Middle frontal gyrus (tissue), 1 donor: ENCODE measurements around the gene SPC25.
"Not testable (repeated sequence)": the region's sequence is repeated elsewhere in the genome, so short reads cannot be mapped to it uniquely, and the experiment has no call there.

Source experiments
- DNase-seq: peaks from one replicate; pipeline ENCODE4 v3.0.0-alpha.2; 2015; ENCODE audit warnings: low spot score; ENCODE audit errors: extremely low spot score

Gene SPC25

DNA sequence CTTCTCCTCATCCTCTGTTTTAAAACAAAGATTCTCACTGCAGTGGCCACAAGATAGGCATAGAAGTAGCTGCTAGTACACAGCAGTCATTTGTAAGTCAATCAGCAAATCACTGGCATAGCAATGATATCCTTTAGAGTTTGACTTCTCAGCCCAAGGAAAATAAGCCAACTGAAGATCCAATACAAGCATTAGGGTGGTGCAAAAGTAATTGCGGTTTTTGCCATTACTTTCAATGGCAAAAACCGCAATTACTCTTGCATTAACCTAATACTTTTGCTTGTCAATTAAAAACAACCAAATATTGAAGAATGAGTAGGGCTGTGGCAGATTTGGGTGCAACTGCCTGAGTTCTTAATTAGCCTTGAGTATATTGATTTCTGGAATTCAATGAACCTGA, 13.7 kb upstream of the SPC25 start:
- no peak for DNase-seq

DNA sequence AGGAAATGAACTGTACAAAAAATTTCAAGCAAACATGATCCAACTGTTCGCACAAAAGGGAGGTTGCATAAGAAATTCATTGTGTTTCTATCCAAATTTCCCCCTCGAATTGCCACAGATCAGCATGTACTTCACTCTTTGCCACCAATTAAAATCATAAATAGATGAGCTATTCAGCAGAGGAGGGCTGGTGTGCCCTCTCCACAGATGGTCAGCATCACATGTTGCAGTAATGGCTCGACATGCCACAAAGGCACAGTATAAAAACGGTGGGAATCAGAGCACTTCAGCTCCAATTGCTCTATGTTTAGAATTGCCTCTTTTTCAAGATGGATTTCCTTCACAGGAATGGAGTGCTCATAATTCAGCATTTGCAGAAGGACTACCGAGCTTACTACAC, 10.8 kb upstream of the SPC25 start, which contains the start of gene G6PC2:
Gene G6PC2, plus strand, starts transcription at position 289 of the 400 bp plus-strand sequence. Its CDS starts 41 bp downstream, at position 330.
- no peak for DNase-seq

DNA sequence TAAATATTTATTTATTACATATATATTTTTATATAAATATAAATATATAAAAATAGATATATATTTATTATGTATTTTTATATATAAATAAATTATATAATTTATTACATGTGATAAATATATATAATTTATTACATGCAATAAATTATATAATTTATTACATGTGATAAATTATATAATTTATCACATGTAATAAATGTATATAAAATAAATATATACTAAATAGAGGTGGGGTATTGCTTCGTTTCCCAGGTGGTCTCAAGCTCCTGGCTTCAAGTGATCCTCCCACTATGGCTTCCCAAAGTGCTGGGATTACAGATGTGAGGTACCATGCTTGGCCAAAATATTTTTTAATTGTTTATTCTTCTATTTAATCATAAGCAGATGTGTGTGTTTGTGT, 7.2 kb upstream of the SPC25 start:
- no peak for DNase-seq

DNA sequence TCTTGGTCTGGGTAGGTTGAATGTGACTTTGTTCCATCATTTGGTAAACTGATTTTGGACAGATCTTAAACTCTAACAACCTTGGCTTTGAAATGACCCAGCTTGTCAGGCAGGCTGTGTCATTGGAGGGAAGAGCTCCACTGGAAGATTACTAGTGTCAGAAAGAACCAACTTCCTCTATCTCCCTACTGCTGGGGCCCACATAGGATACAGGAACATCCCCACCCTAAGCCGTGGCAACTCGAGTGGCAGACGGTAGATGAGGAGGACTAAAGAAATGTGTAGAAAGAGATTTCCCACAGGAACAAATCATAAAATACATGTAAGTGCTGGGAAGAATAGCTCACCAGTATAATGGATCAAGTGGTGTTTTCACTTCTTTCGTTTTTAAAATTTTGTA, 6.6 kb upstream of the SPC25 start:
- no peak for DNase-seq

DNA sequence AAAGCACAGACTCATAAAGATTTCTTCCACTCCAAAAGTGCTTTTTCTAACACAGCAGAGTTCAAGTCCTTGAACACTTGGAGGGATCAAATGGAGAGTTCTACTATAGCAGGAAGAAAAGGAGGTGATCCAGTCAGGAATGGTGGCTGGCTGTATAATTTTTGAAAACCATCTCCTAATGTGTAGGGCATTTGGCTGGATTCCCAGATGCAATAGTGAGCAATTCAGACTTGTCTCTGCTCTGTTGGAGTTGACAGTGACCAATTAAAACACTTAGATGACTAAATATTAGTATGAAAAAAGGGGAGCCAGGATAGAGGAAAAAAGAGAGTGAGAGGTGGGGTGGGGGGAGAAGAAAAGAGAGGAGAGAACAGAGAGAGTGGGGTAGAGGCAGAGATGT, 5.5 kb upstream of the SPC25 start:
- DNase-seq: no peak

DNA sequence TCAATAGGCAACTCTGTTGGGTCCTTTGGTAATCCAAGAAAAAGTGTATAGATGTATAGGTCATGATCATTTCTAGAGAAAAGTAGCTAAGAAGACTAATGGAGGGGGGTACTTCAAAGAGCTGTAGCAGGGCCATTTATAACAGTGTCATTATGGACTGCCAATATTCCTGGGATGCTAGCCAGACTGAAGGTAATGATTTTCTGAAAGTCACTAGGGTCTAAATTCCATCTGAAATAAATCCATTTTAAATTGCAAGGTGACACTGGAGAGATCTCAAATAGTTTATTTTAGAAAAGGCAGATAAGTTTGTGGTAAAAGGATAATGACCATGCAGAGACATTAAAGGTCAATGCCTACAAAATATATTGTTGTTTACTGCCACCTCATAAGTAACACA, 4.5 kb upstream of the SPC25 start:
- no peak for DNase-seq

GRCh38 chr2:168894101-168894500, 3.9 kb upstream of the SPC25 start:
- DNase-seq: no peak

DNA sequence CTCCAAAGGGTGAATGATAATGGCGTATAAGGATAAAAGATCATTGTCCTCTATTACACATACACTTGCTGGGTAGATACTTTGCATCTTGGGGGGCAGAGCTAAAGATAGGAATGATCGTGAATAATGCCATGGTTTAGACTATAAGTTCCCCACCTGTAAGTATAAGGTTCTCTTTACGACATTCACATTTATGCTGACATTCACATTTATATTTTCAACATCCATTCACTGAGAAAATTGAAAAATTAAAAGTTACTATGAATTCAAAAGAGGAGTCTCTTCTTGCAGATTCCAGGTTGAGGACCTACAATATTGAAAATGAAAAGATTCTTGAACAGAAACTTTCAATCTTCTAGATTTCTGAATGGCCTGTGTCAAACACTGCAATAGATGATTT, 2.1 kb upstream of the SPC25 start:
- no peak for DNase-seq

GRCh38 chr2:168889635-168890005, 610 bp downstream of the SPC25 start:
- DNase-seq: no peak

- no peak for DNase-seq
Observed at GRCh38 chr2:168884975-168885374, 5.3 kb downstream of the SPC25 start.

- DNase-seq: not testable (repeated sequence)
Observed at GRCh38 chr2:168882163-168882562, 8.1 kb downstream of the SPC25 start.

GRCh38 chr2:168874368-168875054, 15.7 kb downstream of the SPC25 start:
- DNase-seq: no peak

GRCh38 chr2:168870824-168871223, 19.4 kb downstream of the SPC25 start:
- DNase-seq: not testable (repeated sequence)

GRCh38 chr2:168870369-168870768, 19.9 kb downstream of the SPC25 start:
- DNase-seq: not testable (repeated sequence)

DNA sequence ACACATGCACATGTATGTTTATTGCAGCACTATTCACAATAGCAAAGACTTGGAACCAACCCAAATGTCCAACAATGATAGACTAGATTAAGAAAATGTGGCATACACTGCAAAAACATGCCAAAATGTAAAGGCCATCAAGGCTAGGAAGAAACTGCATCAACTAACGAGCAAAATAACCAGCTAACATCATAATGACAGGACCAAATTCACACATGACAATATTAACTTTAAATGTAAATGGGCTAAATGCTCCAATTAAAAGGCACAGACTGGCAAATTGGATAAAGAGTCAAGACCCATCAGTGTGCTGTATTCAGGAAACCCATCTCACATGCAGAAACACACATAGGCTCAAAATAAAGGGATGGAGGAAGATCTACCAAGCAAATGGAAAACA, 23.1 kb downstream of the SPC25 start:
- DNase-seq: not testable (repeated sequence)

GRCh38 chr2:168858146-168858545, 32.1 kb downstream of the SPC25 start:
- DNase-seq: no peak

GRCh38 chr2:168855601-168856000, 34.6 kb downstream of the SPC25 start:
- no peak for DNase-seq

- DNase-seq: no peak
Observed at GRCh38 chr2:168854651-168855050, 35.6 kb downstream of the SPC25 start.

DNA sequence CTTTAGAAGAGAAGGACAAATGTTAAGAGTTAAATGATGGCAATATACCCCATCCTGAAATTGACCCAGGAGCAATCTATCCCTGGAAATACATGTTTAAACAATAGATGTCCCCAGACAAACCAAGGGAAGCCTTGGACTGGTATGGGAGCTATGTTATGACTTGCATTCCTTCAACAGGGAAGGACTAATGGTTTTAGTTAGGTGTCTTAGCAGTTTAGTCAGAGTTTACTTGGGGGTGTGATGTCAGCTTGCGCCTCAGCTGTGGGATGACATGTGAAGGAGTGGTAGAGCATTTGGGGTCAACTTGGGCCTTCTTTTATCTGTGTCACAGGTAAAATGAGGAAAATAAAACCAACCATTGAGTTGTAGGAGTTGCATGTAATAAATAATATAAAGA, 36.8 kb downstream of the SPC25 start:
- DNase-seq: no peak

- no peak for DNase-seq
Observed at GRCh38 chr2:168852481-168852880, 37.7 kb downstream of the SPC25 start.

- no peak for DNase-seq
Observed at GRCh38 chr2:168851674-168852320, 38.4 kb downstream of the SPC25 start.

DNA sequence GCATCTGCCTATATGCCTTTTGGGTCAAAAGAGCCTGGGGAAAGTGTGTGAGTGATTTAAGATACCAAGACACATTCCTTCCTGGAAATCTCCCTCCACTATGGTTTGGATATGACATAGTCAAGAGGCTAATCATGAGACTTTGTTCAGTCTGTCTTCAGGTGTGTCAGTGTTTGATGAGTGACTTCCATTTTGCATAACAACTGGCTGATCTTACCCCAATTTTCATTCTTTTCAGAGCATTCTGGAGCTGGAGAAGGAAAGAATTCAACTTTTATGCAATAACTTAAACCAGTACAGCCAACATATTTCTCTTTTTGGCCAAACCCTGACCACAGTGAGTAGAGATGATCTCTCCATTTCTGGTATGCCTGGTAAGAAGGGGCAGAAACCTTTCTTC, 39.4 kb downstream of the SPC25 start:
- DNase-seq: no peak

DNA sequence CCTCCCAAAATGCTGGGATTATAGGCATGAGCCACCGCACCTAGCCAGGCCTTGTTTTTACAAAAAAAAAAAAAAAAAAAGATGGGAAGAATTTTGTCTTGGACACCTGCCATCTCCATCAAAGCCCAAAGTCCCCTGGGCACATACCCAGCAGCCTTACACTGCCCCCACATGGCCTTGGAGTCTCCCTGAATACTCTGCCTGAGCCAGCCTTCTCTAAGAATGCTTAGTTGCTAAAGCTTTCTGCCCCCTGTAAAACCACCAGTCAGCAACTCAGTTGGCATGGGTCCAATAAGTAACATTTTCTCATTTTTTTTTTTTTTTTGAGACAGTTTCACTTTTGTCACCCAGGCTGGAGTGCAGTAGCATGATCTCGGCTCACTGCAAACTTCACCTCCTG, 40.6 kb downstream of the SPC25 start:
- no peak for DNase-seq
